H9 (cell line): ENCODE data around the gene AVEN. TPM values are rescaled to one million over a fixed set of nuclear protein-coding genes. Genes with fewer than 3 reads are reported as not detected.

Experiments
- DNase-seq: peaks from one replicate; pipeline ENCODE4 v3.0.0-alpha.2; 2017
- H2AFZ ChIP-seq: one replicate; pipeline ENCODE4 v1.6.1; 2013; ENCODE audit warnings: mild to moderate bottlenecking, low read length, control low read depth, moderate library complexity
- H2AK5ac ChIP-seq: 2 replicates; pipeline ENCODE4 v1.6.1; 2013; ENCODE audit warnings: low read length, control low read depth, mixed read lengths; ENCODE audit not compliant: insufficient read length
- H2BK120ac ChIP-seq: one replicate; pipeline ENCODE4 v1.6.1; 2013; ENCODE audit warnings: low read depth, mild to moderate bottlenecking, low read length, control low read depth, inconsistent platforms; ENCODE audit not compliant: poor library complexity, severe bottlenecking
- H2BK12ac ChIP-seq: 2 replicates; pipeline ENCODE4 v1.6.1; 2013; ENCODE audit warnings: low read length, control low read depth, mixed read lengths, low read depth; ENCODE audit not compliant: insufficient read length
- H2BK15ac ChIP-seq: 2 replicates; pipeline ENCODE4 v1.6.1; 2013; ENCODE audit warnings: low read depth, low read length, control low read depth
- H2BK20ac ChIP-seq: one replicate; pipeline ENCODE4 v1.6.1; 2013; ENCODE audit warnings: low read depth, mild to moderate bottlenecking, low read length, control low read depth, inconsistent platforms; ENCODE audit not compliant: poor library complexity, severe bottlenecking
- H2BK5ac ChIP-seq: 2 replicates; pipeline ENCODE4 v1.6.1; 2013; ENCODE audit warnings: low read length, control low read depth, mixed read lengths; ENCODE audit not compliant: insufficient read length
- H3K14ac ChIP-seq: 2 replicates; pipeline ENCODE4 v1.6.1; 2013; ENCODE audit warnings: low read length, control low read depth; ENCODE audit not compliant: insufficient read depth
- H3K18ac ChIP-seq: 2 replicates; pipeline ENCODE4 v1.6.1; 2013; ENCODE audit warnings: low read depth, mild to moderate bottlenecking, mixed read lengths, low read length, control low read depth; ENCODE audit not compliant: insufficient read length
- H3K23ac ChIP-seq: 2 replicates; pipeline ENCODE4 v1.6.1; 2013; ENCODE audit warnings: low read length, control low read depth, mixed read lengths, low read depth; ENCODE audit not compliant: insufficient read length
- H3K23me2 ChIP-seq: 2 replicates; pipeline ENCODE4 v1.6.1; 2013; ENCODE audit warnings: low read depth, mild to moderate bottlenecking, mixed read lengths, low read length, control low read depth; ENCODE audit not compliant: insufficient read length, poor library complexity, severe bottlenecking
- H3K27ac ChIP-seq: 2 replicates; pipeline ENCODE4 v1.5.1; 2013; ENCODE audit warnings: low read length, control low read depth, mixed read lengths, low read depth; ENCODE audit not compliant: insufficient read length
- H3K27me3 ChIP-seq: 2 replicates; pipeline ENCODE4 v1.6.1; 2013; ENCODE audit warnings: low read length, control low read depth, inconsistent platforms; ENCODE audit not compliant: insufficient read depth
- H3K4ac ChIP-seq: 2 replicates; pipeline ENCODE4 v1.6.1; 2013; ENCODE audit warnings: low read depth, mild to moderate bottlenecking, control low read depth, inconsistent platforms, low read length, moderate library complexity
- H3K4me1 ChIP-seq: 2 replicates; pipeline ENCODE4 v1.6.1; 2013; ENCODE audit warnings: low read length, control low read depth, inconsistent platforms; ENCODE audit not compliant: insufficient read depth
- H3K4me2 ChIP-seq: 2 replicates; pipeline ENCODE4 v1.6.1; 2013; ENCODE audit warnings: low read length, control low read depth, mixed read lengths; ENCODE audit not compliant: insufficient read length, insufficient read depth
- H3K56ac ChIP-seq: 2 replicates; pipeline ENCODE4 v1.6.1; 2013; ENCODE audit warnings: low read depth, mild to moderate bottlenecking, mixed read lengths, low read length, control low read depth; ENCODE audit not compliant: insufficient read length
- H3K79me1 ChIP-seq: 2 replicates; pipeline ENCODE4 v1.6.1; 2013; ENCODE audit warnings: low read depth, mild to moderate bottlenecking, moderate library complexity, low read length, control low read depth, inconsistent platforms; ENCODE audit not compliant: insufficient read depth, poor library complexity, severe bottlenecking
- H3K79me2 ChIP-seq: 2 replicates; pipeline ENCODE4 v1.6.1; 2013; ENCODE audit warnings: low read length, control low read depth, inconsistent platforms; ENCODE audit not compliant: insufficient read depth
- H3K9ac ChIP-seq: 2 replicates; pipeline ENCODE4 v1.6.1; 2013; ENCODE audit warnings: low read length, control low read depth, mixed read lengths; ENCODE audit not compliant: insufficient read length; ENCODE audit errors: extremely low read depth
- H3K9me3 ChIP-seq: one replicate; pipeline ENCODE4 v1.6.1; 2013; ENCODE audit warnings: low read depth, low read length, inconsistent platforms; ENCODE audit not compliant: control insufficient read depth
- H3T11ph ChIP-seq: one replicate; pipeline ENCODE4 v1.6.1; 2013; ENCODE audit warnings: mild to moderate bottlenecking, low read length, control low read depth, inconsistent platforms
- H4K20me1 ChIP-seq: one replicate; pipeline ENCODE4 v1.6.1; 2013; ENCODE audit not compliant: control insufficient read depth, insufficient read length, insufficient read depth
- H4K5ac ChIP-seq: 2 replicates; pipeline ENCODE4 v1.6.1; 2013; ENCODE audit warnings: low read depth, mild to moderate bottlenecking, mixed read lengths, low read length, control low read depth; ENCODE audit not compliant: insufficient read length
- H4K8ac ChIP-seq: replicated peaks from 2 replicates; pipeline ENCODE4 v1.6.1; 2013; ENCODE audit warnings: low read length, control low read depth, mixed read lengths, low read depth; ENCODE audit not compliant: insufficient read length
- H4K91ac ChIP-seq: 2 replicates; pipeline ENCODE4 v1.6.1; 2013; ENCODE audit warnings: low read depth, mild to moderate bottlenecking, moderate library complexity, mixed read lengths, low read length, control low read depth; ENCODE audit not compliant: insufficient read length
- H3K27ac Mint-ChIP-seq, 3 experiments: 2 replicates in 2 of 3; 3 replicates in 1 of 3; pipeline ENCODE4 v1.8.0; 2020 to 2021; ENCODE audit warnings: mixed read lengths in 3 of 3, mild to moderate bottlenecking in 1 of 3, moderate library complexity in 1 of 3
- H3K27me3 Mint-ChIP-seq: 2 replicates; pipeline ENCODE4 v1.8.0; 2021; ENCODE audit warnings: low read depth, mild to moderate bottlenecking, moderate library complexity, mixed read lengths
- H3K36me3 Mint-ChIP-seq, 3 experiments: 2 replicates in 2 of 3; 3 replicates in 1 of 3; pipeline ENCODE4 v1.8.0; 2020 to 2021; ENCODE audit warnings: low read depth in 3 of 3, mixed read lengths in 3 of 3; ENCODE audit not compliant: insufficient read depth in 1 of 3
- H3K4me1 Mint-ChIP-seq, 2 experiments: 2 replicates each; pipeline ENCODE4 v1.8.0; 2020; ENCODE audit warnings: mixed read lengths in 2 of 2
- H3K4me3 Mint-ChIP-seq, 2 experiments: 2 replicates in 1 of 2; 3 replicates in 1 of 2; pipeline ENCODE4 v1.8.0; 2020 to 2021; ENCODE audit warnings: mild to moderate bottlenecking in 2 of 2, mixed read lengths in 2 of 2, moderate library complexity in 1 of 2
- H3K9me3 Mint-ChIP-seq, 2 experiments: 2 replicates in 1 of 2; 3 replicates in 1 of 2; pipeline ENCODE4 v1.8.0; 2020; ENCODE audit warnings: mild to moderate bottlenecking in 2 of 2, mixed read lengths in 2 of 2, moderate library complexity in 1 of 2
- WGBS: extraction: QIAGEN DNeasy Blood & Tissue Kit; methylation state at CpG from one replicate; pipeline ENCODE4 v1.1.7; 2013; ENCODE audit warnings: missing lambda C conversion rate, low lambda C conversion rate, mixed read lengths; ENCODE audit not compliant: insufficient read length; ENCODE audit errors: extremely low coverage; 5-methylcytosine and 5-hydroxymethylcytosine counted together
- total RNA-seq: library from RNA; stranded (reverse); gene quantifications from 2 replicates; pipeline ENCODE4 v1.2.1, GENCODE V29; 2021
- TF ChIP-seq, protein P1 (sequence below): fragments of 200-600 bp; sonication (generic); conservative IDR thresholded peaks from 3 replicates; pipeline ENCODE4 v1.8.0; 2021; ENCODE audit warnings: antibody characterized with exemption, mild to moderate bottlenecking

The AVEN gene
- total RNA-seq, 1 experiment from 2014 or later: 16.1 TPM

DNA sequence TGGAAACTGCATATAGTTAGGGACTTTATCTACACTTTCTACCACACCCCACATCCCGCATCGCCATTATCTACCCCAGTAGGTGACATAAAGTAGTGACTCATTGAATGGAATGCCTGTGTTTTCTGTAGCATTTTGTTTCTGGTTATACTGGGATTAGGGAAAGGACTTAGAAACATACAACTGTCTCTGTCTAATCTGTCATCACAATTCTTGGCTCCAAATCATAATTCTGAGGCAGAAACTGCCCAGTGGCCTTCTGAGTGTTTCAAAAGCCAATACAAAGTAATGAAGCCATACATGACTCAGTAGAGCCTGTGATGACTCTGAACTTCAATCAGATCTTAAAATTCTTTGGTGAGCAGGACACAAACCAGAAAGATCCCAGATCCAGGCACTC is 186.4 kb downstream of the AVEN start:
- Histone ChIP-seq H2AFZ (no peak overlapping the region), H4K5ac (no peak overlapping the region), H3K4me2 (no peak overlapping the region), H3K14ac (no peak overlapping the region), H3K9ac (no peak overlapping the region), H2BK20ac (no peak overlapping the region), H3K56ac (no peak overlapping the region), H2BK12ac (no peak overlapping the region), H3K9me3 (no peaks in the 10 kb centered on the region), H2BK120ac (no peak overlapping the region), H4K20me1 (no peaks in the 10 kb centered on the region), H3K18ac (no peak overlapping the region), H3K27ac (no peak overlapping the region), H3K27me3 (no peaks in the 10 kb centered on the region), H2BK15ac (no peak overlapping the region), H4K8ac (no peak overlapping the region), H2BK5ac (no peak overlapping the region), H3K4ac (no peak overlapping the region), H2AK5ac (no peak overlapping the region), H3K4me1 (no peaks in the 10 kb centered on the region; the same call in 1 of the 2 replicates), H3K23ac (no peak overlapping the region), H3K79me2 (no peaks in the 10 kb centered on the region), H4K91ac (no peak overlapping the region), H3T11ph (no peak overlapping the region), H3K23me2 (no peaks in the 10 kb centered on the region), H3K79me1 (no peaks in the 10 kb centered on the region)
- WGBS: no CpG with 5 or more reads among the region's 2 CpGs
- no peak for DNase-seq
- Mint-ChIP-seq H3K27ac (peak overlapping the region in 1 of 3 experiments; percentile 62; a peak in 1 of 7 replicates), H3K9me3 (no peaks in the 10 kb centered on the region), H3K4me1 (peaks cover 13 to 18% of the 10 kb centered on the region in 2 experiments), H3K36me3 (no peaks in the 10 kb centered on the region; a peak in 1 of 7 replicates), H3K27me3 (no peaks in the 10 kb centered on the region), H3K4me3 (no peak overlapping the region)
- TF ChIP-seq, protein P1, sequence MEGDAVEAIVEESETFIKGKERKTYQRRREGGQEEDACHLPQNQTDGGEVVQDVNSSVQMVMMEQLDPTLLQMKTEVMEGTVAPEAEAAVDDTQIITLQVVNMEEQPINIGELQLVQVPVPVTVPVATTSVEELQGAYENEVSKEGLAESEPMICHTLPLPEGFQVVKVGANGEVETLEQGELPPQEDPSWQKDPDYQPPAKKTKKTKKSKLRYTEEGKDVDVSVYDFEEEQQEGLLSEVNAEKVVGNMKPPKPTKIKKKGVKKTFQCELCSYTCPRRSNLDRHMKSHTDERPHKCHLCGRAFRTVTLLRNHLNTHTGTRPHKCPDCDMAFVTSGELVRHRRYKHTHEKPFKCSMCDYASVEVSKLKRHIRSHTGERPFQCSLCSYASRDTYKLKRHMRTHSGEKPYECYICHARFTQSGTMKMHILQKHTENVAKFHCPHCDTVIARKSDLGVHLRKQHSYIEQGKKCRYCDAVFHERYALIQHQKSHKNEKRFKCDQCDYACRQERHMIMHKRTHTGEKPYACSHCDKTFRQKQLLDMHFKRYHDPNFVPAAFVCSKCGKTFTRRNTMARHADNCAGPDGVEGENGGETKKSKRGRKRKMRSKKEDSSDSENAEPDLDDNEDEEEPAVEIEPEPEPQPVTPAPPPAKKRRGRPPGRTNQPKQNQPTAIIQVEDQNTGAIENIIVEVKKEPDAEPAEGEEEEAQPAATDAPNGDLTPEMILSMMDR: no peak
